GM12892 (cell line): ENCODE results near the gene HNRNPF.

ENCODE experiments used
- POLR2A ChIP-seq: IDR thresholded peaks from 2 replicates; pipeline ENCODE4 v1.6.1; 2011; ENCODE audit warnings: low read depth, low read length, control low read depth
- POLR2AphosphoS5 ChIP-seq: IDR thresholded peaks from 2 replicates; pipeline ENCODE4 v1.6.1; 2011; ENCODE audit warnings: low read depth, low read length, control low read depth

- TF ChIP-seq POLR2AphosphoS5 (no peak), POLR2A (no peak)
Measured at GRCh38 chr10:43376046-43376635, 32.8 kb downstream of the HNRNPF start.
